Measurements from ENCODE around the gene FPR2. TPM values are rescaled to one million over a fixed set of nuclear protein-coding genes. Genes with fewer than 3 reads are reported as not detected.

Gene FPR2
- total and polyA plus RNA-seq, 4 donors = 0.15 to 4.1 (median 2.4) TPM

DNA sequence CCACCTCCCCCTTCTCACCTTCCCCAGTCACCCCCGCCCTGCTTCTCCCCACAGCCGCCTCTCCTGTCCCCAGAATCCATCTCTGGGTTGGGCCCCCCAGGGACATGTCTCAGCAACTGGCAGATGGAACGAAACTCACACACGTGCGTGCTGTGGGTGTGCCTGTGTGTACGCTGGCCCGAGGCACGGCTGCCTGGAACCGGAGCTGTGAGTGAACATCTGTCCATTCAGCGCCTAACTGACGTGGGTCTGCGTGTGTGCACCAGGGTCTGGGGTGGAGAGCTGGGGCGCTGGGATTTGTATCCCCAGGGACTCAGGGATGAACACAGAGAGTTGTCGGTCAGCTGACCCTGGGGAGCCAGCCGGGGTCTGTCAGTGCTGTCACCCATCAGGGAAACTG is 36.4 kb upstream of the FPR2 start:
- no peaks in the 10 kb centered on the region for H3K4me1 ChIP-seq (ENCODE audit: control insufficient read depth in 4 of 4, insufficient read depth in 4 of 4, low read length in 3 of 4)
- no peak overlapping the region for H3K9ac ChIP-seq (ENCODE audit: low read depth in 1 of 2, low read length in 2 of 2)
- TF ChIP-seq, protein P1, sequence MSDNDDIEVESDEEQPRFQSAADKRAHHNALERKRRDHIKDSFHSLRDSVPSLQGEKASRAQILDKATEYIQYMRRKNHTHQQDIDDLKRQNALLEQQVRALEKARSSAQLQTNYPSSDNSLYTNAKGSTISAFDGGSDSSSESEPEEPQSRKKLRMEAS (IDR thresholded peaks at IDR 0.05) = no peak
- no peak for TF ChIP-seq HNF4A (conservative IDR thresholded peaks at IDR 0.05)
- TF ChIP-seq, protein P2, sequence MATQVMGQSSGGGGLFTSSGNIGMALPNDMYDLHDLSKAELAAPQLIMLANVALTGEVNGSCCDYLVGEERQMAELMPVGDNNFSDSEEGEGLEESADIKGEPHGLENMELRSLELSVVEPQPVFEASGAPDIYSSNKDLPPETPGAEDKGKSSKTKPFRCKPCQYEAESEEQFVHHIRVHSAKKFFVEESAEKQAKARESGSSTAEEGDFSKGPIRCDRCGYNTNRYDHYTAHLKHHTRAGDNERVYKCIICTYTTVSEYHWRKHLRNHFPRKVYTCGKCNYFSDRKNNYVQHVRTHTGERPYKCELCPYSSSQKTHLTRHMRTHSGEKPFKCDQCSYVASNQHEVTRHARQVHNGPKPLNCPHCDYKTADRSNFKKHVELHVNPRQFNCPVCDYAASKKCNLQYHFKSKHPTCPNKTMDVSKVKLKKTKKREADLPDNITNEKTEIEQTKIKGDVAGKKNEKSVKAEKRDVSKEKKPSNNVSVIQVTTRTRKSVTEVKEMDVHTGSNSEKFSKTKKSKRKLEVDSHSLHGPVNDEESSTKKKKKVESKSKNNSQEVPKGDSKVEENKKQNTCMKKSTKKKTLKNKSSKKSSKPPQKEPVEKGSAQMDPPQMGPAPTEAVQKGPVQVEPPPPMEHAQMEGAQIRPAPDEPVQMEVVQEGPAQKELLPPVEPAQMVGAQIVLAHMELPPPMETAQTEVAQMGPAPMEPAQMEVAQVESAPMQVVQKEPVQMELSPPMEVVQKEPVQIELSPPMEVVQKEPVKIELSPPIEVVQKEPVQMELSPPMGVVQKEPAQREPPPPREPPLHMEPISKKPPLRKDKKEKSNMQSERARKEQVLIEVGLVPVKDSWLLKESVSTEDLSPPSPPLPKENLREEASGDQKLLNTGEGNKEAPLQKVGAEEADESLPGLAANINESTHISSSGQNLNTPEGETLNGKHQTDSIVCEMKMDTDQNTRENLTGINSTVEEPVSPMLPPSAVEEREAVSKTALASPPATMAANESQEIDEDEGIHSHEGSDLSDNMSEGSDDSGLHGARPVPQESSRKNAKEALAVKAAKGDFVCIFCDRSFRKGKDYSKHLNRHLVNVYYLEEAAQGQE (IDR thresholded peaks at IDR 0.05) = no peak
- no peak for TF ChIP-seq HNF4G (IDR thresholded peaks at IDR 0.05)
- TF ChIP-seq NR2F2 (IDR thresholded peaks at IDR 0.05) = no peak
- TF ChIP-seq FOXA2 (IDR thresholded peaks at IDR 0.05) = no peak
- no peak for TF ChIP-seq GABPA (IDR thresholded peaks at IDR 0.05 in 1 of 2, conservative IDR thresholded peaks at IDR 0.05 in 1 of 2)
- no peak for TF ChIP-seq RXRA (IDR thresholded peaks at IDR 0.05)
- no peak for TF ChIP-seq JUND (IDR thresholded peaks at IDR 0.05)
- TF ChIP-seq, protein P3, sequence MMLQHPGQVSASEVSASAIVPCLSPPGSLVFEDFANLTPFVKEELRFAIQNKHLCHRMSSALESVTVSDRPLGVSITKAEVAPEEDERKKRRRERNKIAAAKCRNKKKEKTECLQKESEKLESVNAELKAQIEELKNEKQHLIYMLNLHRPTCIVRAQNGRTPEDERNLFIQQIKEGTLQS (IDR thresholded peaks at IDR 0.05) = no peak
- TF ChIP-seq EGR1 (IDR thresholded peaks at IDR 0.05; ENCODE audit: low read depth in 2 of 2) = no peak
- WGBS = 53% methylated on average over 15 of the region's 15 CpGs
- H3K9me3 ChIP-seq (ENCODE audit: control insufficient read depth in 4 of 4, low read length in 3 of 4) = peaks cover 0 to 2% (median under 1%) of the 10 kb centered on the region in 4 donors
- no peaks in the 10 kb centered on the region for H3K36me3 ChIP-seq (ENCODE audit: control insufficient read depth in 4 of 4, insufficient read depth in 3 of 4, low read depth in 1 of 4, low read length in 3 of 4)
- DNase-seq (ENCODE audit: low spot score) = no peak
- H3K27me3 ChIP-seq (ENCODE audit: control insufficient read depth in 4 of 4, insufficient read depth in 4 of 4, low read length in 3 of 4) = peaks cover 0 to 11% (median 2%) of the 10 kb centered on the region in 4 donors
- H3K27ac ChIP-seq (ENCODE audit: low read depth in 1 of 2, low read length in 2 of 2) = no peak overlapping the region
- H3K4me3 ChIP-seq (ENCODE audit: low read depth in 1 of 3, low read length in 3 of 3) = no peak overlapping the region

- no peaks in the 10 kb centered on the region for H3K4me1 ChIP-seq (ENCODE audit: control insufficient read depth in 4 of 4, insufficient read depth in 4 of 4, low read length in 3 of 4)
- TF ChIP-seq TAF1 (conservative IDR thresholded peaks at IDR 0.05) (no peak), NR2F2 (IDR thresholded peaks at IDR 0.05) (no peak), HNF4A (conservative IDR thresholded peaks at IDR 0.05) (no peak), GABPA (IDR thresholded peaks at IDR 0.05 in 1 of 2, conservative IDR thresholded peaks at IDR 0.05 in 1 of 2) (no peak), RXRA (IDR thresholded peaks at IDR 0.05) (no peak), HNF4G (IDR thresholded peaks at IDR 0.05) (no peak), FOXA2 (IDR thresholded peaks at IDR 0.05) (no peak), JUND (IDR thresholded peaks at IDR 0.05) (no peak), FOXA1 (IDR thresholded peaks at IDR 0.05) (no peak), ZBTB33 (IDR thresholded peaks at IDR 0.05) (no peak), SP1 (IDR thresholded peaks at IDR 0.05) (no peak), YY1 (IDR thresholded peaks at IDR 0.05) (no peak), EGR1 (IDR thresholded peaks at IDR 0.05; ENCODE audit: low read depth in 2 of 2) (no peak), RAD21 (IDR thresholded peaks at IDR 0.05) (no peak)
- TF ChIP-seq, protein P4, sequence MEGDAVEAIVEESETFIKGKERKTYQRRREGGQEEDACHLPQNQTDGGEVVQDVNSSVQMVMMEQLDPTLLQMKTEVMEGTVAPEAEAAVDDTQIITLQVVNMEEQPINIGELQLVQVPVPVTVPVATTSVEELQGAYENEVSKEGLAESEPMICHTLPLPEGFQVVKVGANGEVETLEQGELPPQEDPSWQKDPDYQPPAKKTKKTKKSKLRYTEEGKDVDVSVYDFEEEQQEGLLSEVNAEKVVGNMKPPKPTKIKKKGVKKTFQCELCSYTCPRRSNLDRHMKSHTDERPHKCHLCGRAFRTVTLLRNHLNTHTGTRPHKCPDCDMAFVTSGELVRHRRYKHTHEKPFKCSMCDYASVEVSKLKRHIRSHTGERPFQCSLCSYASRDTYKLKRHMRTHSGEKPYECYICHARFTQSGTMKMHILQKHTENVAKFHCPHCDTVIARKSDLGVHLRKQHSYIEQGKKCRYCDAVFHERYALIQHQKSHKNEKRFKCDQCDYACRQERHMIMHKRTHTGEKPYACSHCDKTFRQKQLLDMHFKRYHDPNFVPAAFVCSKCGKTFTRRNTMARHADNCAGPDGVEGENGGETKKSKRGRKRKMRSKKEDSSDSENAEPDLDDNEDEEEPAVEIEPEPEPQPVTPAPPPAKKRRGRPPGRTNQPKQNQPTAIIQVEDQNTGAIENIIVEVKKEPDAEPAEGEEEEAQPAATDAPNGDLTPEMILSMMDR (IDR thresholded peaks at IDR 0.05; ENCODE audit: low read depth, low read length, missing input control) = no peak
- TF ChIP-seq, protein P3 (IDR thresholded peaks at IDR 0.05) = no peak
- WGBS = 36% methylated on average over 14 of the region's 14 CpGs
- no peaks in the 10 kb centered on the region for H3K36me3 ChIP-seq (ENCODE audit: control insufficient read depth in 4 of 4, insufficient read depth in 3 of 4, low read depth in 1 of 4, low read length in 3 of 4)
- no peak overlapping the region for H3K4me3 ChIP-seq (ENCODE audit: low read depth in 1 of 3, low read length in 3 of 3)
- no peak overlapping the region for H3K9ac ChIP-seq (ENCODE audit: low read depth in 1 of 2, low read length in 2 of 2)
- H3K27ac ChIP-seq (ENCODE audit: low read depth in 1 of 2, low read length in 2 of 2) = no peak overlapping the region
- DNase-seq (ENCODE audit: low spot score) = no peak
- peaks cover 0 to 10% (median 3%) of the 10 kb centered on the region in 4 donors for H3K9me3 ChIP-seq (ENCODE audit: control insufficient read depth in 4 of 4, low read length in 3 of 4)
- peaks cover 0 to 11% (median 2%) of the 10 kb centered on the region in 4 donors for H3K27me3 ChIP-seq (ENCODE audit: control insufficient read depth in 4 of 4, insufficient read depth in 4 of 4, low read length in 3 of 4)
These were observed 34.9 kb upstream of the FPR2 start for GRCh38 chr19:51726049-51726448.
